PC-9 (cell line): ENCODE measurements around the gene GUCA2B. TPM values are rescaled to one million over a fixed set of nuclear protein-coding genes. Genes with fewer than 3 reads are reported as not detected.
A peak's percentile ranks its signal among the peaks of the same experiment; 100 is the strongest.

Experiments
- BruUV-seq: library from RNA; stranded (reverse); fragments of 400-500 nt; replicated peaks from 2 replicates; lab custom pipeline; 2021; lab: Mats Ljungman, UMichigan
- CTCF ChIA-PET: fragments of 300-600 bp; sonication (Branson Sonifier 250); formaldehyde crosslinking; loops from one replicate; lab custom pipeline; 2022; ENCODE audit warnings: antibody characterized with exemption; lab: Charles Lee
- POLR2A ChIA-PET: fragments of 300-600 bp; sonication (Branson Sonifier 250); formaldehyde crosslinking; loops from one replicate; lab custom pipeline; 2022; ENCODE audit warnings: antibody characterized with exemption; ENCODE audit not compliant: unreplicated experiment; lab: Charles Lee
- DNase-seq, 2 experiments: peaks; one replicate each; pipeline versions ENCODE4 v3.0.0 to v3.0.0-alpha.2; 2015 to 2022; ENCODE audit warnings: mixed read lengths in 1 of 2
- H2AFZ ChIP-seq: fragments of 200-600 bp; sonication (generic); 2 replicates; pipeline ENCODE4 v1.8.1; 2017; ENCODE audit warnings: antibody characterized with exemption
- H3F3A ChIP-seq: fragments of 200-600 bp; sonication (generic); 2 replicates; pipeline ENCODE4 v1.8.1; 2017; ENCODE audit warnings: antibody characterized with exemption, mild to moderate bottlenecking, low read depth; ENCODE audit not compliant: insufficient read depth
- H3K27ac ChIP-seq: fragments of 200-600 bp; sonication (generic); 2 replicates; pipeline ENCODE4 v1.6.1; 2016; ENCODE audit warnings: mixed run types
- H3K27me3 ChIP-seq: fragments of 200-600 bp; sonication (generic); 2 replicates; pipeline ENCODE4 v1.6.1; 2016; ENCODE audit warnings: low read depth, mixed run types; ENCODE audit not compliant: insufficient read depth
- H3K36me3 ChIP-seq: fragments of 200-600 bp; sonication (generic); 2 replicates; pipeline ENCODE4 v1.6.1; 2016; ENCODE audit warnings: low read depth, mixed run types
- H3K4me1 ChIP-seq: fragments of 200-600 bp; sonication (generic); replicated peaks from 2 replicates; pipeline ENCODE4 v1.6.1; 2016; ENCODE audit warnings: mixed run types; ENCODE audit not compliant: insufficient read depth
- H3K4me2 ChIP-seq: fragments of 200-600 bp; sonication (generic); 2 replicates; pipeline ENCODE4 v1.6.1; 2017; ENCODE audit warnings: mixed run types
- H3K4me3 ChIP-seq: fragments of 200-600 bp; sonication (generic); 2 replicates; pipeline ENCODE4 v1.6.1; 2016; ENCODE audit warnings: mixed run types
- H3K79me2 ChIP-seq: fragments of 200-600 bp; sonication (generic); 2 replicates; pipeline ENCODE4 v1.6.1; 2017; ENCODE audit warnings: low read depth, mixed run types
- H3K9me2 ChIP-seq: fragments of 200-600 bp; sonication (generic); 2 replicates; pipeline ENCODE4 v1.8.1; 2017; ENCODE audit warnings: mild to moderate bottlenecking; ENCODE audit not compliant: insufficient read depth
- H3K9me3 ChIP-seq: fragments of 200-600 bp; sonication (generic); 2 replicates; pipeline ENCODE4 v1.8.1; 2016; ENCODE audit warnings: low read depth; ENCODE audit not compliant: insufficient read depth
- H4K20me1 ChIP-seq: fragments of 200-600 bp; sonication (generic); 2 replicates; pipeline ENCODE4 v1.8.1; 2017; ENCODE audit not compliant: insufficient read depth
- CTCF ChIP-seq: fragments of 200-600 bp; sonication (generic); conservative IDR thresholded peaks from 2 replicates; pipeline ENCODE4 v1.6.1; 2017; ENCODE audit warnings: mixed run types, antibody characterized with exemption, mild to moderate bottlenecking, moderate library complexity
- EZH2 ChIP-seq: fragments of 200-600 bp; sonication (generic); IDR thresholded peaks from 2 replicates; pipeline ENCODE4 v1.8.0; 2017; ENCODE audit warnings: antibody characterized with exemption, low read depth
- intact Hi-C: fragments of 100-400 bp; cut with micrococcal nuclease; formaldehyde crosslinking; loops from one replicate; pipeline ENCODE4 v1.10.0; 2022; ENCODE audit not compliant: unreplicated experiment
- total RNA-seq: library from RNA; stranded (reverse); gene quantifications from 2 replicates; pipeline ENCODE4 v1.2.3, GENCODE V29; 2021

The GUCA2B gene
- total RNA-seq, 1 experiment from 2014 or later, result not detected

DNA sequence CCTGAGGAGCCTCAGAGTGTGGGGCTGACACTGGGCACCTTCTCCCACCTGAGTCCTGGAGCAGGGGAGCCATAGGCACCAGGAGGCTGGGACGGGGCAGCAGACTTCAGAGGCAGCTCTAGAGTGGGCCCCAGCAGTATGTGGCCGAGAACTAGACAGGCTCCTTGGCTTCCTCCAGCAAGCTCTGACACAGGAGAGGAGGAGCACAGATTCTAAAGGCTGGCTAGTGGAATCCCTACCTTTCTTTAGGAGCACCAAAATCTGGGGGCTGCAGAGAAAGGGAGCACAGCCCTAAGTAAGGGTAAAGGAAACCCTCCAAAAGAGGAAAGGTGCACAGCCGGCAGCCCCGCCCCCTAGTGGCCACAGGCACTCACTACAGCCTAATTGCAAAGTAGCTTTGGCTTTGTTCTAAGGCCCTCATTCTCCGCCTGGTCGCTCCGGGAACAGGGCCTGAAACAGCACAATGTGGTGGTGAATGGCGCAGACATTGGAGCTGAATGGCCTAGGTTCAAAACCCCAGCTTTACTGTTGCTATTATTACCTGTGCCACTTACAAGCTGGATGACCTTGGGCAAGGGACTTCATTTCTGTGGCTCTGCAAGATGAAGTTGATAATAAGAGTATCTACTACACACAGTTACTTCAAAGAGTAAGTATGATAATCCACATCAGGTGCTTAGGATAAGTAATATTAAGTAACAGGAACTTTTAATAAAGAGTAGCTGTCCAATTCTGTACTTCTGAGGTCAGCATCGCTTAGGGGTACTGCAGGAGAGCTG lies 20.1 kb downstream of the GUCA2B start:
- Histone ChIP-seq H4K20me1 (0 out of 2 replicates have a peak, but pooled peaks cover 3% of the 10 kb centered on the region), H3K36me3 (no peaks in the 10 kb centered on the region), H3K27me3 (no peaks in the 10 kb centered on the region), H3K9me3 (no peaks in the 10 kb centered on the region), H2AFZ (no peak overlapping the region), H3K4me3 (no peak overlapping the region), H3K9me2 (no peaks in the 10 kb centered on the region), H3K79me2 (no peaks in the 10 kb centered on the region; the same call in 1 of the 2 replicates), H3K27ac (0 out of 2 replicates have a peak overlapping the region, but pooled peaks have one; percentile 1), H3F3A (peaks cover 47% of the 10 kb centered on the region), H3K4me2 (peak overlapping the region; percentile 21), H3K4me1 (peaks cover 47% of the 10 kb centered on the region)
- intact Hi-C loops, result loop anchor here (1.0 to 10.0 kb wide), 2 partner anchors 281 to 599 kb away; partner anchors contain the start of genes PPCS and ZMYND12
- TF ChIP-seq EZH2 (no peak), CTCF (peak; percentile 98)
- BruUV-seq, result no TSS peak
- peak in 1 of 2 experiments; percentile 65 for DNase-seq
- POLR2A ChIA-PET, result interaction anchor here (0.6 kb wide), 1 partner anchor 1909 kb away, joined by 9 read pairs; no protein-coding TSS in a partner anchor
- CTCF ChIA-PET, result interaction anchor here (0.5 to 1.6 kb wide), 10 partner anchors 8 to 383 kb away, joined by 3 to 9 read pairs (median 4); partner anchors contain the start of gene CCDC30

GRCh38 chr1:42173961-42174735 lies 20.9 kb downstream of the GUCA2B start:
- no peaks in the 10 kb centered on the region for H3K9me3 ChIP-seq
- H3K27me3 ChIP-seq, result no peaks in the 10 kb centered on the region
- H3K4me2 ChIP-seq, result peak overlapping the region; percentile 21
- 0 out of 2 replicates have a peak overlapping the region, but pooled peaks have one; percentile 1 for H3K27ac ChIP-seq
- no peak overlapping the region for H3K4me3 ChIP-seq
- no peaks in the 10 kb centered on the region; the same call in 1 of the 2 replicates for H3K79me2 ChIP-seq
- H3F3A ChIP-seq, result peaks cover 47% of the 10 kb centered on the region
- H2AFZ ChIP-seq, result no peak overlapping the region
- ChIA-PET CTCF (interaction anchor here (0.5 to 1.6 kb wide), 10 partner anchors 9 to 384 kb away, joined by 3 to 11 read pairs (median 6); partner anchors contain the start of gene CCDC30), POLR2A (interaction anchor here (0.6 kb wide), 1 partner anchor 1910 kb away, joined by 9 read pairs; no protein-coding TSS in a partner anchor)
- no peaks in the 10 kb centered on the region for H3K36me3 ChIP-seq
- H3K9me2 ChIP-seq, result no peaks in the 10 kb centered on the region
- peaks cover 39% of the 10 kb centered on the region for H3K4me1 ChIP-seq
- H4K20me1 ChIP-seq, result 0 out of 2 replicates have a peak, but pooled peaks cover 3% of the 10 kb centered on the region
- DNase-seq, result peak; percentile 41 to 49
- no peak for TF ChIP-seq CTCF
- no peak for TF ChIP-seq EZH2
- intact Hi-C loops, result loop anchor here (1.0 to 10.0 kb wide), 3 partner anchors 27 to 600 kb away; partner anchors contain the start of genes PPCS and ZMYND12
- no TSS peak for BruUV-seq
